Lower leg skin (tissue), 4 donors: ENCODE data around the gene TACSTD2. TPM values are rescaled to one million over a fixed set of nuclear protein-coding genes. Genes with fewer than 3 reads are reported as not detected.

Experiments used
- DNase-seq, 2 donors: peaks; one replicate each; pipeline ENCODE4 v3.0.0-alpha.2; 2019; ENCODE audit warnings: low spot score in 2 of 2
- H3K4me3 ChIP-seq: fragments of 200-600 bp; sonication (generic); 2 replicates; pipeline ENCODE4 v1.5.1; 2017; ENCODE audit warnings: mild to moderate bottlenecking, low read depth; ENCODE audit not compliant: poor library complexity, severe bottlenecking
- POLR2A ChIP-seq, 2 donors: fragments of 450-650 bp; IDR thresholded peaks; one replicate each; pipeline ENCODE4 v1.6.1; 2016 to 2017; ENCODE audit warnings: antibody characterized with exemption in 2 of 2, mild to moderate bottlenecking in 1 of 2, moderate library complexity in 1 of 2
- WGBS, 2 donors: methylation state at CpG; one replicate each; pipeline ENCODE4 v1.1.5; 2018; 5-methylcytosine and 5-hydroxymethylcytosine counted together
- intact Hi-C: fragments of 100-400 bp; cut with DNase I; formaldehyde crosslinking; loops from one replicate; pipeline ENCODE4 v1.15.0; 2023; ENCODE audit warnings: low total_unique reads
- total RNA-seq, 4 donors: library from RNA; depleted of rRNA; stranded (reverse); fragments of >200 nt; gene quantifications; one replicate each; pipeline ENCODE4 v1.1.0, GENCODE V29; 2016
- TF ChIP-seq, protein P1 (sequence below), 3 donors: fragments of 450-650 bp; IDR thresholded peaks; one replicate each; pipeline ENCODE4 v1.5.1; 2016; ENCODE audit warnings: antibody characterized with exemption in 3 of 3, mild to moderate bottlenecking in 3 of 3, moderate library complexity in 2 of 3

The TACSTD2 gene
- total RNA-seq, 4 donors from 2014 or later: 672 to 1,075 (median 946) TPM

DNA sequence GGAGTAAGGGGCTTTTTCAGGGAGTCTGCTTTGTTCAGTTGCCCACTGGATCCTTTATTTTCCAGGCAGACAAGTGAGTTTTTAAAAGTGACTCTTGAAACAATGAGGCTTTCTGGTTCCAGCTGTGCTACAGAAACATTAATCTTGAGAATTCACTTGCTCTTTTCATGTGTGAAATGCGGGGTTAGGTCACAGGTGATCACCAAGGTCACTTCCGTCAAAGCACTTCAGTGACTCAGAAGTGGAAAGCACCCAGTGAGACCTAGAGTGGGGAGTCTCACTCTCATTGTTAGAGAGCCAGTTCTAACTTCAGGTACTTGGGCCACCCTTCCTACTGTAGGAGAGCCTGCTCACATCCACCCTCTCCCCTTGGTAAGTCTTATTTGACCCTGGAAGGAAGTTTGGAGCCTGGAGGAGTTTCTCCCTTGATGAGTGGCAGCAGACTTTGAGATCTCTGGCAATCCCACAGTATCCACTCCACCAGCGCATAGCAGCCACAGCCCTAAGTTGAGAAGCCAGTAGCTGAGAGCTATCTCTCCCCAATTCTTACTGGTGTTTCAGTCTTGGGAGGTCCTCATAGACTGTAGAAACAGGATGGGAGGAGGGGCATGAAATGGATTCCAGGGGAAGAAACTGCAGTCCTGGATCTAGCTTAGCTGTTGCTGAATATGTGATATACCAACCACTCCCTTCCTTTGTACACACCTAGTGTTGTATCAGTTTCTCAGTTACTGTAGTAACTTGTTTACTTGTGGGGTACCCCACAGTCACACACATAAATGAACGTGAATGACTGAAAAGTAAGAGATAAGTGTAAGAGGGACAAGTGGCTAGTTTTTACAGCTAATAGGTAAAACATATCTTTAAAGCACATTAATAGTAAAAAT, 3.1 kb downstream of the TACSTD2 start:
- TF ChIP-seq, protein P1, sequence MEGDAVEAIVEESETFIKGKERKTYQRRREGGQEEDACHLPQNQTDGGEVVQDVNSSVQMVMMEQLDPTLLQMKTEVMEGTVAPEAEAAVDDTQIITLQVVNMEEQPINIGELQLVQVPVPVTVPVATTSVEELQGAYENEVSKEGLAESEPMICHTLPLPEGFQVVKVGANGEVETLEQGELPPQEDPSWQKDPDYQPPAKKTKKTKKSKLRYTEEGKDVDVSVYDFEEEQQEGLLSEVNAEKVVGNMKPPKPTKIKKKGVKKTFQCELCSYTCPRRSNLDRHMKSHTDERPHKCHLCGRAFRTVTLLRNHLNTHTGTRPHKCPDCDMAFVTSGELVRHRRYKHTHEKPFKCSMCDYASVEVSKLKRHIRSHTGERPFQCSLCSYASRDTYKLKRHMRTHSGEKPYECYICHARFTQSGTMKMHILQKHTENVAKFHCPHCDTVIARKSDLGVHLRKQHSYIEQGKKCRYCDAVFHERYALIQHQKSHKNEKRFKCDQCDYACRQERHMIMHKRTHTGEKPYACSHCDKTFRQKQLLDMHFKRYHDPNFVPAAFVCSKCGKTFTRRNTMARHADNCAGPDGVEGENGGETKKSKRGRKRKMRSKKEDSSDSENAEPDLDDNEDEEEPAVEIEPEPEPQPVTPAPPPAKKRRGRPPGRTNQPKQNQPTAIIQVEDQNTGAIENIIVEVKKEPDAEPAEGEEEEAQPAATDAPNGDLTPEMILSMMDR (IDR thresholded peaks at IDR 0.05): no peak
- no peak for TF ChIP-seq POLR2A (IDR thresholded peaks at IDR 0.05)
- no peak overlapping the region for H3K4me3 ChIP-seq
- no peak for DNase-seq
- intact Hi-C loops: no loop called here
- WGBS, 2 donors: 41 to 49% methylated on average over 4 of the region's 4 CpGs

DNA sequence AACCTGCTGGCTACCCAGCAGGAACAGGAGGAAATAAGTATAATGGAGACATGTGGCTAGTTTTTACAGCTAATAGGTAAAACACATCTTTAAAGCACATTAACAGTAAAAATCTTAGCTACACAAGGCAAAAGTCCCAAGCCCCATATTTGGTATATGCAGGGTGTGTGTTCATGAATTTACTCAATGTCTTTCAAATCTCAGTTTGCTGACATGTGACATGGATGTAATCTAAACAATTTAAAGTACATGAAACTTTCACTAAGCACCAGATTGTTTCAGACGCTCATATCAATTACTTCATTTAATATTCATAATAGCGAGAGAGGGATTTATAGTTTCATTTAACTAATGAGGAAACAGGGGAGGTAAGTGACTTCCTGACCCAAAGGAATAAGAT, 3.9 kb downstream of the TACSTD2 start:
- intact Hi-C loops: no loop called here
- WGBS, 2 donors: 39% methylated on average over 2 of the region's 2 CpGs
- no peak overlapping the region for H3K4me3 ChIP-seq
- no peak for DNase-seq
- TF ChIP-seq, protein P1 (IDR thresholded peaks at IDR 0.05): no peak
- no peak for TF ChIP-seq POLR2A (IDR thresholded peaks at IDR 0.05)

DNA sequence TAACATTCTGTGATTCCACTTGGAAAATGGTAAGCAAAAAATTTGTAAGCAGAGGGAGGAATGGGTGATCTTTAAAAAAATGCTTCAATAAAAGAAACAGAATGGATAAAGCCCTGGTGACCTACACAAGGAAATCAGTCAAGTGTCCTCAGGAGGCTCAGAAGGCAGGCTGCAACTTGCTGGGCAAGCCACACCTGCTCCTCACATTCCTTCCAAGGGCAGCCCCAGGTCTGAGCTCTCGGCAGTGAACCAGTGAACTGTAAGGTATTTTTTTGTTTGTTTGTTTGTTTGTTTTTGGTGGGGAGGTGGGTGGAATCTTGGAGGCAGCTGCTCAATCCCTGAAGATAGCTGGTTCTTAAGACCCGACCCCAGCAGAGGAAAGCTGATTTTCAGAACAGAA, 4.4 kb downstream of the TACSTD2 start:
- 27 to 43% methylated on average over 2 of the region's 2 CpGs for WGBS, 2 donors
- no peak overlapping the region for H3K4me3 ChIP-seq
- TF ChIP-seq POLR2A (IDR thresholded peaks at IDR 0.05): no peak
- TF ChIP-seq, protein P1 (IDR thresholded peaks at IDR 0.05): no peak
- intact Hi-C loops: no loop called here
- DNase-seq: no peak

DNA sequence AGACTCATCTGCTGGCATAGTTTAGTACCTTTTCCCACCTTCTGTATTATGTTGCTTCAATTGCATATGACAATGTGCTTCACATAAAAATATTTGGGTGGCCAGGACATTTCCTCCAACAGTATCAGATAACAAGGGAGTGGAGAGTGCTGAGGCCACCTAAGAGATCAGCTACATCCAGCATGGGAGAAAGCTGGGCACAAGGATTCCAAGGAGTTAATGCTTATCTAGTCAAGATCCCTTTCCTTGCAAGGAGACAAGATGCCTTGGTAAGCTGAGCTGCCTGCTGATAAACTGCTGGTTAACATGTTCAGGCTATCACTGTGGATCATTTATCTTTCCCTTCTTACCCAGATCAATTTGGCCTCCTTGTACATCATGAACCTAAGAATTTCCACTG, 5.4 kb downstream of the TACSTD2 start:
- no peak for TF ChIP-seq POLR2A (IDR thresholded peaks at IDR 0.05)
- TF ChIP-seq, protein P1 (IDR thresholded peaks at IDR 0.05): no peak
- H3K4me3 ChIP-seq: no peak overlapping the region
- intact Hi-C loops: no loop called here
- DNase-seq: no peak

DNA sequence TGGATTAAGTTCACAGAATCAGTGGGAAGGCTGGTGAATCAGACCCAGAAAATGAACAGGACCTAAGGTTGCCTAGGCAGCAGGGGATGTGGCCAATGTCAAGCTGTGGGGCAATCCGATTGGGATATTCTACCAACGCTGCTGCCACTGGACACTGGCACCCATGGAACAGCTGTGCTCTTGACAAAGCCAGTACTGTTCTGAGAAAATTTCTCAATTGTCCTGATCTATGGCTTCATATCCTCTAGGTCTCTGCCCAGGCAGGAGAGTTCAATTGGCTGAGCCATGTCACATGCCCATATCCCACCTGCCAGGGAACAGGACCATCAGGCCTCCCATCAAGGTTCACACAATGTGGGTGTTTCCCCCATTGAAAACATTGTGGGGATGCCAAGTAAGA, 6.2 kb downstream of the TACSTD2 start:
- intact Hi-C loops: no loop called here
- TF ChIP-seq, protein P1 (IDR thresholded peaks at IDR 0.05): no peak
- no peak for TF ChIP-seq POLR2A (IDR thresholded peaks at IDR 0.05)
- WGBS, 2 donors: 72 to 86% methylated on average over 2 of the region's 2 CpGs
- H3K4me3 ChIP-seq: no peak overlapping the region
- DNase-seq: no peak

DNA sequence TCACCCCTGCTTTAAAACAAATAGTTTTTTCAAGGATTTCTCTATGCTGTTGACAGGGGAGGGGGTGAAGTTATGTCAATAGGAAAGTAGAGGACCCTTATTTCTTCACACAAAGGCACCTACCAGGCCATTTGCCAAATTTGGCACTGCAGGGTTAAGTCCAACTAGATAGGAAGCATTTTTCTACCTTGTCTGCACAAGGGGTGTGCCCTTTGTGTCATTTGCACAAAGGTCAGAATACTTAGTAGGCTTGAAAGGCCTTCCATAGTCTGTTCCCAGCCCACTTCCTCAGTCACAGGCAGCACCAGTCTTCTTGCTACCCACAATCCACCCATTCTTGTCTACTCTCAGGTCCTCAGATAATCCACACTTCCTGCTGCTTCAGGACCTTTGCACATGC, 7.0 kb downstream of the TACSTD2 start:
- H3K4me3 ChIP-seq: no peak overlapping the region
- no peak for DNase-seq
- TF ChIP-seq, protein P1 (IDR thresholded peaks at IDR 0.05): no peak
- no peak for TF ChIP-seq POLR2A (IDR thresholded peaks at IDR 0.05)
- intact Hi-C loops: no loop called here
